H1 (cell line): ENCODE results near the gene FBXO17. TPM values are rescaled to one million over a fixed set of nuclear protein-coding genes. Genes with fewer than 3 reads are reported as not detected.

Experiments used
- CTCF ChIA-PET: fragments of 300-600 bp; sonication (Branson Sonifier 250); formaldehyde crosslinking; loops from one replicate; lab custom pipeline; 2021; ENCODE audit not compliant: partially characterized antibody; lab: Charles Lee
- POLR2A ChIA-PET: fragments of 300-600 bp; sonication (Branson Sonifier 250); formaldehyde crosslinking; loops from one replicate; lab custom pipeline; 2021; ENCODE audit warnings: inconsistent platforms; ENCODE audit not compliant: partially characterized antibody; lab: Charles Lee
- DNase-seq, 2 experiments: peaks; one replicate each; pipeline versions ENCODE4 v3.0.0 to v3.0.0-alpha.2; 2010 to 2022; ENCODE audit warnings: low spot score in 2 of 2, low read depth in 1 of 2, mixed read lengths in 1 of 2
- FAIRE-seq: peaks from 2 replicates; lab custom pipeline; 2011; peaks lifted over from hg19 to GRCh38; lab: Jason Lieb, UNC
- H2AFZ ChIP-seq: 2 replicates; pipeline ENCODE4 v1.8.1; 2012; ENCODE audit warnings: low read length, inconsistent platforms
- H2AK5ac ChIP-seq: 2 replicates; pipeline ENCODE4 v1.6.1; 2013; ENCODE audit warnings: low read depth, low read length
- H2BK120ac ChIP-seq: replicated peaks from 2 replicates; pipeline ENCODE3; 2013; ENCODE audit warnings: low read depth, low read length, inconsistent platforms
- H2BK12ac ChIP-seq: 2 replicates; pipeline ENCODE4 v1.6.1; 2013; ENCODE audit warnings: low read depth, low read length
- H2BK15ac ChIP-seq: 2 replicates; pipeline ENCODE4 v1.6.1; 2013; ENCODE audit warnings: low read length
- H2BK20ac ChIP-seq: 2 replicates; pipeline ENCODE4 v1.6.1; 2013; ENCODE audit warnings: low read length
- H2BK5ac ChIP-seq: 2 replicates; pipeline ENCODE4 v1.6.1; 2013; ENCODE audit warnings: low read depth, low read length
- H3K14ac ChIP-seq: 2 replicates; pipeline ENCODE4 v1.6.1; 2013; ENCODE audit warnings: inconsistent platforms; ENCODE audit not compliant: insufficient read length
- H3K18ac ChIP-seq: 2 replicates; pipeline ENCODE4 v1.6.1; 2013; ENCODE audit warnings: low read length; ENCODE audit errors: extremely low read depth
- H3K23ac ChIP-seq: 2 replicates; pipeline ENCODE4 v1.6.1; 2013; ENCODE audit warnings: inconsistent platforms; ENCODE audit not compliant: insufficient read length
- H3K23me2 ChIP-seq: 2 replicates; pipeline ENCODE4 v1.6.1; 2013; ENCODE audit warnings: low read depth, low read length
- H3K27ac ChIP-seq: 2 replicates; pipeline ENCODE4 v1.6.1; 2011; ENCODE audit warnings: low read depth, low read length, inconsistent platforms
- H3K27me3 ChIP-seq, 4 experiments: replicated peaks in 1 of 4; 1 replicate in 1 of 4; 2 replicates in 3 of 4; pipeline versions ENCODE4 v1.6.1 to v1.8.1; 2011 to 2013; ENCODE audit warnings: low read length in 3 of 4, mild to moderate bottlenecking in 3 of 4, inconsistent platforms in 2 of 4, mixed read lengths in 2 of 4, moderate library complexity in 1 of 4; ENCODE audit not compliant: control insufficient read depth in 3 of 4, insufficient read depth in 3 of 4; ENCODE audit errors: extremely low read depth in 1 of 4
- H3K36me3 ChIP-seq, 4 experiments: 2 replicates each; pipeline versions ENCODE4 v1.6.1 to v1.8.1; 2011 to 2013; ENCODE audit warnings: mild to moderate bottlenecking in 4 of 4, low read length in 3 of 4, moderate library complexity in 2 of 4, control low read depth in 1 of 4, inconsistent platforms in 1 of 4; ENCODE audit not compliant: insufficient read depth in 4 of 4, control insufficient read depth in 2 of 4
- H3K4ac ChIP-seq: replicated peaks from 2 replicates; pipeline ENCODE3; 2013; ENCODE audit warnings: low read length, low read depth, mixed read lengths, inconsistent platforms; ENCODE audit not compliant: insufficient read length
- H3K4me1 ChIP-seq, 4 experiments: replicated peaks in 1 of 4; 1 replicate in 1 of 4; 2 replicates in 3 of 4; pipeline versions ENCODE4 v1.6.1 to v1.8.1; 2011 to 2013; ENCODE audit warnings: low read length in 3 of 4, inconsistent platforms in 2 of 4, mixed read lengths in 1 of 4; ENCODE audit not compliant: insufficient read depth in 4 of 4, control insufficient read depth in 3 of 4
- H3K4me2 ChIP-seq, 2 experiments: 2 replicates each; pipeline versions ENCODE4 v1.6.1 to v1.8.1; 2011 to 2013; ENCODE audit warnings: low read depth in 2 of 2, low read length in 2 of 2, control low read depth in 1 of 2, inconsistent platforms in 1 of 2, mild to moderate bottlenecking in 1 of 2; ENCODE audit not compliant: insufficient read depth in 1 of 2
- H3K4me3 ChIP-seq, 4 experiments: fragments of 200-600, 300-600 bp in 1 of 4; sonication (generic), shearing (Covaris generic), sonication (Bioruptor Twin) in 1 of 4; 2 replicates each; pipeline versions ENCODE4 v1.5.1 to v1.8.1; 2011 to 2016; ENCODE audit warnings: low read length in 4 of 4, low read depth in 3 of 4, control low read depth in 2 of 4, inconsistent platforms in 2 of 4, mild to moderate bottlenecking in 2 of 4, mixed read lengths in 1 of 4, moderate library complexity in 1 of 4; ENCODE audit not compliant: insufficient read depth in 2 of 4; ENCODE audit errors: extremely low read depth in 1 of 4
- H3K56ac ChIP-seq: replicated peaks from 2 replicates; pipeline ENCODE3; 2013; ENCODE audit warnings: low read depth, mild to moderate bottlenecking, mixed read lengths, low read length, inconsistent platforms; ENCODE audit not compliant: insufficient read length
- H3K79me1 ChIP-seq: 2 replicates; pipeline ENCODE4 v1.6.1; 2013; ENCODE audit warnings: low read depth, low read length, control low read depth
- H3K79me2 ChIP-seq, 2 experiments: 2 replicates each; pipeline versions ENCODE4 v1.6.1 to v1.8.1; 2012 to 2013; ENCODE audit warnings: low read length in 2 of 2, mild to moderate bottlenecking in 2 of 2, inconsistent platforms in 1 of 2; ENCODE audit not compliant: insufficient read depth in 2 of 2, control insufficient read depth in 1 of 2
- H3K9ac ChIP-seq, 4 experiments: replicated peaks in 1 of 4; 1 replicate in 1 of 4; 2 replicates in 3 of 4; pipeline versions ENCODE4 v1.6.1 to v1.8.1; 2011 to 2013; ENCODE audit warnings: low read depth in 3 of 4, low read length in 3 of 4, control low read depth in 2 of 4, mild to moderate bottlenecking in 2 of 4, moderate library complexity in 2 of 4, inconsistent platforms in 1 of 4; ENCODE audit errors: extremely low read depth in 1 of 4
- H3K9me3 ChIP-seq, 2 experiments: 2 replicates each; pipeline versions ENCODE4 v1.6.1 to v1.8.1; 2012 to 2013; ENCODE audit warnings: mild to moderate bottlenecking in 2 of 2, moderate library complexity in 2 of 2, control low read depth in 1 of 2, inconsistent platforms in 1 of 2, low read depth in 1 of 2, low read length in 1 of 2, mixed read lengths in 1 of 2; ENCODE audit not compliant: insufficient read depth in 2 of 2
- H4K20me1 ChIP-seq, 2 experiments: replicated peaks in 1 of 2; 2 replicates each; pipeline versions ENCODE3 to v1.8.1; 2011 to 2013; ENCODE audit warnings: inconsistent platforms in 2 of 2, low read length in 2 of 2, mild to moderate bottlenecking in 1 of 2; ENCODE audit not compliant: insufficient read depth in 2 of 2, control insufficient read depth in 1 of 2
- H4K5ac ChIP-seq: 2 replicates; pipeline ENCODE4 v1.6.1; 2013; ENCODE audit warnings: low read length, low read depth, mixed read lengths, inconsistent platforms; ENCODE audit not compliant: insufficient read length
- H4K8ac ChIP-seq: 2 replicates; pipeline ENCODE4 v1.8.0; 2013; ENCODE audit warnings: mild to moderate bottlenecking, moderate library complexity, low read length, inconsistent platforms; ENCODE audit not compliant: insufficient read depth; ENCODE audit errors: extremely low read depth
- H4K91ac ChIP-seq: replicated peaks from 2 replicates; pipeline ENCODE3; 2013; ENCODE audit warnings: low read length, mixed read lengths, inconsistent platforms; ENCODE audit not compliant: insufficient read length
- CBX8 ChIP-seq: fragments of 300-800, 300-1000 bp; sonication (generic); IDR thresholded peaks from 2 replicates; pipeline ENCODE4 v1.7.1; 2016; ENCODE audit warnings: low read depth, low read length, borderline replicate concordance
- CHD1 ChIP-seq: IDR thresholded peaks from 2 replicates; pipeline ENCODE4 v1.6.1; 2012; ENCODE audit warnings: low read depth, low read length, improper control_type of control experiment
- CHD2 ChIP-seq: IDR thresholded peaks from 2 replicates; pipeline ENCODE4 v1.6.1; 2012; ENCODE audit warnings: low read length, improper control_type of control experiment
- CREB1 ChIP-seq: IDR thresholded peaks from 2 replicates; pipeline ENCODE4 v1.6.1; 2012; ENCODE audit warnings: inconsistent platforms
- CTBP2 ChIP-seq: IDR thresholded peaks from 2 replicates; pipeline ENCODE4 v1.7.0; 2011; ENCODE audit warnings: borderline replicate concordance, mild to moderate bottlenecking, moderate library complexity, mixed read lengths, low read length; ENCODE audit not compliant: insufficient read depth, insufficient read length
- EZH2 ChIP-seq: fragments of 200-600 bp; sonication (generic); IDR thresholded peaks from 2 replicates; pipeline ENCODE4 v1.7.1; 2012; ENCODE audit warnings: low read depth, mild to moderate bottlenecking, moderate library complexity, low read length, inconsistent platforms; ENCODE audit not compliant: severe bottlenecking
- KDM1A ChIP-seq: fragments of 200-600, 300-600 bp; sonication (generic); IDR thresholded peaks from 2 replicates; pipeline ENCODE4 v1.7.1; 2016; ENCODE audit warnings: mild to moderate bottlenecking, low read length, borderline replicate concordance
- SP1 ChIP-seq: IDR thresholded peaks from 2 replicates; pipeline ENCODE4 v1.6.1; 2011; ENCODE audit warnings: low read depth, low read length
- YY1 ChIP-seq: IDR thresholded peaks from 2 replicates; pipeline ENCODE4 v1.6.1; 2011; ENCODE audit warnings: low read depth, mild to moderate bottlenecking, low read length
- WGBS, 2 experiments: shearing (Covaris generic) in 1 of 2; methylation state at CpG; one replicate each; pipeline versions ENCODE4 v1.1.6 to v1.1.7; 2013 to 2015; ENCODE audit warnings: low lambda C conversion rate in 2 of 2, mixed read lengths in 2 of 2, inconsistent platforms in 1 of 2, low coverage in 1 of 2, missing lambda C conversion rate in 1 of 2; ENCODE audit not compliant: insufficient replicate concordance in 2 of 2, insufficient coverage in 1 of 2, insufficient read length in 1 of 2; ENCODE audit errors: extremely low coverage in 1 of 2, missing lambda C conversion rate in 1 of 2; 5-methylcytosine and 5-hydroxymethylcytosine counted together
- polyA plus RNA-seq, 7 experiments: library from polyadenylated mRNA; depleted of rRNA in 3 of 7; stranded (reverse) in 5 of 7; unstranded in 2 of 7; fragments of >200 nt in 5 of 7; fragments of 200-250 nt in 2 of 7; gene quantifications; 1 replicate in 5 of 7; 2 replicates in 1 of 7; 4 replicates in 1 of 7; pipeline versions ENCODE4 v1.2.1 to v1.2.3, GENCODE V29; 2011 to 2013; ENCODE audit warnings: missing spikeins in 2 of 7, mixed read lengths in 2 of 7
- total RNA-seq: library from RNA; stranded (reverse); fragmentation: NEBNext Ultra II Directional; extraction: Animal tissue kit (Norgen Biotek cat#: 25700); gene quantifications from 2 replicates; pipeline ENCODE4 v1.2.1, GENCODE V29; 2021

Gene FBXO17
- total and polyA plus RNA-seq, 2 of the 8 experiments (the other 6 are each of a cell fraction or from before 2014, with no cell fraction given): 11.7 to 15.3 TPM

GRCh38 chr19:38959618-38960017 lies 15.9 kb downstream of the FBXO17 start:
- Histone ChIP-seq H2AFZ (no peak overlapping the region), H3K4ac (no peak overlapping the region), H3K23me2 (no peaks in the 10 kb centered on the region), H3K14ac (no peak overlapping the region), H3K27ac (no peak overlapping the region), H2BK20ac (no peak overlapping the region), H4K91ac (no peak overlapping the region), H3K27me3 (no peaks in the 10 kb centered on the region), H4K5ac (no peak overlapping the region), H2BK5ac (no peak overlapping the region), H4K8ac (no peak overlapping the region), H3K18ac (no peak overlapping the region), H3K23ac (no peak overlapping the region), H3K4me3 (no peak overlapping the region), H3K36me3 (no peaks in the 10 kb centered on the region), H2AK5ac (no peak overlapping the region), H3K79me1 (no peaks in the 10 kb centered on the region; the same call in 1 of the 2 replicates), H2BK15ac (no peak overlapping the region), H3K4me2 (no peak overlapping the region), H3K9me3 (0 out of 4 replicates have a peak, but pooled peaks cover 0 to 3% of the 10 kb centered on the region in 2 experiments), H4K20me1 (peaks cover 0 to 2% of the 10 kb centered on the region in 2 experiments), H2BK120ac (no peak overlapping the region), H3K4me1 (peaks cover 0 to 3% (median under 1%) of the 10 kb centered on the region in 4 experiments; a peak in 2 of 7 replicates), H3K9ac (no peak overlapping the region), H3K56ac (no peak overlapping the region), H2BK12ac (no peak overlapping the region), H3K79me2 (no peaks in the 10 kb centered on the region)
- FAIRE-seq (no peak), DNase-seq (no peak)
- 93% methylated on average over 5 of the region's 5 CpGs; no CpG with 5 or more reads in 1 of the 2 experiments for WGBS, 2 experiments
- no peak for TF ChIP-seq CBX8
- no peak for TF ChIP-seq SP1
- TF ChIP-seq EZH2: no peak
- TF ChIP-seq CREB1: no peak
- no peak for TF ChIP-seq YY1
- TF ChIP-seq CHD2: no peak
- no peak for TF ChIP-seq CHD1
- TF ChIP-seq KDM1A: no peak
- TF ChIP-seq CTBP2: no peak
- CTCF ChIA-PET: interaction anchor here (0.7 to 2.6 kb wide), 4 partner anchors 17 to 351 kb away, joined by 3 to 13 read pairs (median 3); partner anchors contain the start of gene FBXO17
- POLR2A ChIA-PET: interaction anchor here (1.1 kb wide), 1 partner anchor 16 kb away, joined by 4 read pairs; no protein-coding TSS in a partner anchor
